Keratinocyte (primary cell): ENCODE results near the gene FASN. TPM values are rescaled to one million over a fixed set of nuclear protein-coding genes. Genes with fewer than 3 reads are reported as not detected.
A peak's percentile ranks its signal among the peaks of the same experiment; 100 is the strongest.

Experiments
- DNase-seq: peaks from one replicate; pipeline ENCODE4 v3.0.0-alpha.2; 2011; ENCODE audit warnings: low read depth, missing footprints, low spot score
- FAIRE-seq: peaks from 2 replicates; lab custom pipeline; 2011; peaks lifted over from hg19 to GRCh38; lab: Jason Lieb, UNC
- H2AFZ ChIP-seq: 2 replicates; pipeline ENCODE4 v1.6.0; 2012; ENCODE audit warnings: low read length, control low read depth, inconsistent platforms; ENCODE audit not compliant: control insufficient read depth
- H3K27ac ChIP-seq: 2 replicates; pipeline ENCODE4 v1.5.1; 2011; ENCODE audit warnings: low read length; ENCODE audit not compliant: control insufficient read depth, insufficient read depth
- H3K27me3 ChIP-seq: 3 replicates; pipeline ENCODE4 v1.6.0; 2011; ENCODE audit warnings: low read length; ENCODE audit not compliant: control insufficient read depth, insufficient read depth; ENCODE audit errors: extremely low read depth
- H3K36me3 ChIP-seq, 2 experiments: 2 replicates in 1 of 2; 3 replicates in 1 of 2; pipeline ENCODE4 v1.5.1; 2011; ENCODE audit warnings: low read length in 2 of 2, mild to moderate bottlenecking in 1 of 2; ENCODE audit not compliant: control insufficient read depth in 2 of 2, insufficient read depth in 2 of 2; ENCODE audit errors: extremely low read depth in 1 of 2
- H3K4me1 ChIP-seq: 3 replicates; pipeline ENCODE4 v1.5.1; 2011; ENCODE audit warnings: low read length; ENCODE audit not compliant: control insufficient read depth, insufficient read depth; ENCODE audit errors: extremely low read depth
- H3K4me2 ChIP-seq: 3 replicates; pipeline ENCODE4 v1.6.0; 2011; ENCODE audit warnings: low read depth, low read length; ENCODE audit not compliant: control insufficient read depth, insufficient read depth; ENCODE audit errors: extremely low read depth
- H3K4me3 ChIP-seq, 3 experiments: fragments of 200-600 bp in 1 of 3; sonication (generic) in 1 of 3; 2 replicates in 2 of 3; 3 replicates in 1 of 3; pipeline ENCODE4 v1.5.1; 2011 to 2016; ENCODE audit warnings: low read length in 3 of 3, mild to moderate bottlenecking in 3 of 3, control low read depth in 2 of 3, inconsistent platforms in 1 of 3, low read depth in 1 of 3, mixed read lengths in 1 of 3, mixed run types in 1 of 3, moderate library complexity in 1 of 3; ENCODE audit not compliant: control insufficient read depth in 2 of 3, insufficient read depth in 2 of 3; ENCODE audit errors: extremely low read depth in 1 of 3
- H3K79me2 ChIP-seq: 2 replicates; pipeline ENCODE4 v1.6.0; 2012; ENCODE audit warnings: low read length; ENCODE audit not compliant: control insufficient read depth, insufficient read depth
- H3K9ac ChIP-seq: 3 replicates; pipeline ENCODE4 v1.6.0; 2011; ENCODE audit warnings: low read length; ENCODE audit not compliant: control insufficient read depth, insufficient read depth; ENCODE audit errors: extremely low read depth
- H3K9me1 ChIP-seq: 3 replicates; pipeline ENCODE4 v1.6.0; 2011; ENCODE audit warnings: low read length; ENCODE audit not compliant: control insufficient read depth, insufficient read depth; ENCODE audit errors: extremely low read depth
- H3K9me3 ChIP-seq: 2 replicates; pipeline ENCODE4 v1.5.1; 2012; ENCODE audit warnings: low read depth, low read length; ENCODE audit not compliant: control insufficient read depth
- H4K20me1 ChIP-seq: 3 replicates; pipeline ENCODE4 v1.6.0; 2011; ENCODE audit warnings: low read length; ENCODE audit not compliant: control insufficient read depth, insufficient read depth; ENCODE audit errors: extremely low read depth
- CTCF ChIP-seq, 3 experiments: IDR thresholded peaks in 1 of 3; conservative IDR thresholded peaks in 1 of 3; optimal IDR thresholded peaks in 1 of 3; 2 replicates in 2 of 3; 3 replicates in 1 of 3; pipeline versions ENCODE3 to v1.5.1; 2011; ENCODE audit warnings: low read length in 3 of 3, mild to moderate bottlenecking in 3 of 3, moderate library complexity in 2 of 3, control low read depth in 1 of 3, inconsistent platforms in 1 of 3; ENCODE audit not compliant: insufficient read depth in 2 of 3; ENCODE audit errors: extremely low read depth in 1 of 3
- EZH2 ChIP-seq: IDR thresholded peaks from one replicate; pipeline ENCODE4 v1.6.1; 2012; ENCODE audit warnings: inconsistent platforms, mild to moderate bottlenecking, low read length, moderate library complexity
- dilution Hi-C: fragments of 300-500 bp; cut with MboI; formaldehyde crosslinking; loops from one replicate; pipeline ENCODE4 v1.7.0; 2020; ENCODE audit warnings: low sequenced_read_pairs; ENCODE audit not compliant: extremely low pct_ligation_motif_present
- polyA plus RNA-seq, 5 experiments: library from polyadenylated mRNA; depleted of rRNA in 3 of 5; stranded (reverse) in 3 of 5; stranded (forward) in 1 of 5; unstranded in 1 of 5; fragments of >200 nt; gene quantifications; 1 replicate in 1 of 5; 2 replicates in 3 of 5; 3 replicates in 1 of 5; pipeline versions ENCODE4 v1.2.1 to v1.2.3, GENCODE V29; 2011 to 2012; ENCODE audit warnings: missing spikeins in 2 of 5, low read depth in 1 of 5, low replicate concordance in 1 of 5

The FASN gene
- polyA plus RNA-seq, 1 donor (not counting 4 experiments of a cell fraction or from before 2014, with no cell fraction given) = 44.7 TPM

GRCh38 chr17:82031303-82031884 lies 66.6 kb downstream of the FASN start, which contains the start of gene RAC3:
Gene RAC3, plus strand, starts transcription at chr17:82031678. Its CDS starts 84 bp downstream, at chr17:82031762.
- Histone ChIP-seq H2AFZ (no peak within 1 kb of the TSS), H3K4me2 (peak within 1 kb of the TSS; percentile 74), H3K4me3 (peak within 1 kb of the TSS; percentile 43 to 55 (median 46)), H3K27ac (no peak within 1 kb of the TSS), H3K27me3 (no peaks in the 10 kb centered on the region), H3K9me1 (no peaks in the 10 kb centered on the region), H4K20me1 (peaks cover 3% of the 10 kb centered on the region), H3K4me1 (peaks cover 17% of the 10 kb centered on the region), H3K9ac (peak within 1 kb of the TSS; percentile 52), H3K36me3 (peaks cover 1 to 7% of the 10 kb centered on the region in 2 experiments), H3K79me2 (no peaks in the 10 kb centered on the region), H3K9me3 (no peaks in the 10 kb centered on the region)
- FAIRE-seq = no peak
- dilution Hi-C loops = no loop called here
- DNase-seq = no peak
- TF ChIP-seq EZH2 (no peak), CTCF (optimal IDR thresholded peaks at IDR 0.05 in 1 of 3, IDR thresholded peaks at IDR 0.05 in 1 of 3, conservative IDR thresholded peaks at IDR 0.05 in 1 of 3; ENCODE audit: extremely low read depth in 1 of 3, insufficient read depth in 2 of 3, low read length in 3 of 3) (no peak)

GRCh38 chr17:82030470-82031302 lies 67.3 kb downstream of the FASN start:
- Histone ChIP-seq H4K20me1 (peaks cover 3% of the 10 kb centered on the region), H3K9me1 (no peaks in the 10 kb centered on the region), H2AFZ (no peak overlapping the region), H3K4me1 (peaks cover 15% of the 10 kb centered on the region), H3K4me2 (peak overlapping the region; percentile 74), H3K4me3 (peak overlapping the region; percentile 38 to 55 (median 44)), H3K9ac (peak overlapping the region; percentile 22), H3K36me3 (peaks cover 1 to 7% of the 10 kb centered on the region in 2 experiments), H3K27me3 (no peaks in the 10 kb centered on the region), H3K27ac (no peak overlapping the region), H3K79me2 (no peaks in the 10 kb centered on the region), H3K9me3 (no peaks in the 10 kb centered on the region)
- DNase-seq = no peak
- peak; percentile 71 for FAIRE-seq
- dilution Hi-C loops = no loop called here
- TF ChIP-seq EZH2 (no peak), CTCF (optimal IDR thresholded peaks at IDR 0.05 in 1 of 3, IDR thresholded peaks at IDR 0.05 in 1 of 3, conservative IDR thresholded peaks at IDR 0.05 in 1 of 3; ENCODE audit: extremely low read depth in 1 of 3, insufficient read depth in 2 of 3, low read length in 3 of 3) (peak; percentile 65 to 99 (median 95))
